HG03045 (cell line): ENCODE measurements around the gene CHRNE.
"Not testable (repeated sequence)": the region's sequence is repeated elsewhere in the genome, so short reads cannot be mapped to it uniquely, and the experiment has no call there.

ENCODE experiments used
- ATAC-seq: cut with Tn5 transposase; IDR thresholded peaks from one replicate; pipeline ENCODE4 v1.9.1; 2021; ENCODE audit warnings: mild to moderate bottlenecking, moderate library complexity; ENCODE audit not compliant: unreplicated experiment

Gene CHRNE

GRCh38 chr17:4891411-4892410, 11.2 kb downstream of the CHRNE start:
- no peak for ATAC-seq

- no peak for ATAC-seq
These were observed 15.3 kb downstream of the CHRNE start for GRCh38 chr17:4887581-4887980.

GRCh38 chr17:4886830-4887229, 16.1 kb downstream of the CHRNE start:
- ATAC-seq = no peak

GRCh38 chr17:4884489-4884888, 18.4 kb downstream of the CHRNE start:
- no peak for ATAC-seq

- ATAC-seq = no peak
These were observed 20.9 kb downstream of the CHRNE start for GRCh38 chr17:4881761-4882555.

- no peak for ATAC-seq
These were observed 22.0 kb downstream of the CHRNE start for GRCh38 chr17:4880857-4881256.

- no peak for ATAC-seq
These were observed 23.3 kb downstream of the CHRNE start for GRCh38 chr17:4879601-4880000.

- ATAC-seq = no peak
These were observed 25.8 kb downstream of the CHRNE start for GRCh38 chr17:4877089-4877488.

- ATAC-seq = no peak
These were observed 30.1 kb downstream of the CHRNE start for GRCh38 chr17:4872786-4873185.

GRCh38 chr17:4870855-4871254, 32.0 kb downstream of the CHRNE start:
- ATAC-seq = no peak

GRCh38 chr17:4869058-4869998, 33.6 kb downstream of the CHRNE start:
- ATAC-seq = not testable (repeated sequence)

GRCh38 chr17:4867535-4867934, 35.4 kb downstream of the CHRNE start:
- not testable (repeated sequence) for ATAC-seq

- no peak for ATAC-seq
These were observed 39.6 kb downstream of the CHRNE start for GRCh38 chr17:4863321-4863720.

- no peak for ATAC-seq
These were observed 40.2 kb downstream of the CHRNE start for GRCh38 chr17:4862720-4863119.

- no peak for ATAC-seq
These were observed 41.8 kb downstream of the CHRNE start for GRCh38 chr17:4861052-4861451.

- ATAC-seq = no peak
These were observed 42.2 kb downstream of the CHRNE start for GRCh38 chr17:4860651-4861050.

GRCh38 chr17:4859816-4860625, 42.9 kb downstream of the CHRNE start:
- no peak for ATAC-seq

GRCh38 chr17:4858882-4859260, 44.0 kb downstream of the CHRNE start:
- ATAC-seq = no peak

- no peak for ATAC-seq
These were observed 44.6 kb downstream of the CHRNE start for GRCh38 chr17:4858068-4858881.
